ENCODE data around the gene IL1F10. TPM values are rescaled to one million over a fixed set of nuclear protein-coding genes. Genes with fewer than 3 reads are reported as not detected.

Gene IL1F10
- total RNA-seq, 1 experiment from 2014 or later, result not detected

GRCh38 chr2:113078350-113078839 lies 10.6 kb downstream of the IL1F10 start:
- no peak overlapping the region for H3K18ac ChIP-seq (ENCODE audit: insufficient read length, low read depth, low read length)
- H3K56ac ChIP-seq (ENCODE audit: insufficient read length, low read depth, low read length), result no peak overlapping the region
- peaks cover 5 to 6% of the 10 kb centered on the region in 2 experiments for H3K4me1 Mint-ChIP-seq
- TF ChIP-seq CTCF (conservative IDR thresholded peaks at IDR 0.05), result no peak
- H3K9me3 Mint-ChIP-seq, result peaks cover 0 to 3% of the 10 kb centered on the region in 2 experiments; a peak in 1 of 5 replicates
- no peak overlapping the region for H2BK20ac ChIP-seq (ENCODE audit: low read depth, low read length, poor library complexity, severe bottlenecking)
- H3K14ac ChIP-seq (ENCODE audit: insufficient read depth, low read length), result no peak overlapping the region
- no peaks in the 10 kb centered on the region for H3K79me1 ChIP-seq (ENCODE audit: insufficient read depth, low read depth, low read length, poor library complexity, severe bottlenecking)
- no peak overlapping the region for H3K4me3 Mint-ChIP-seq
- no CpG with 5 or more reads among the region's 6 CpGs for WGBS (ENCODE audit: extremely low coverage, insufficient read length, low lambda C conversion rate)
- H3K36me3 Mint-ChIP-seq (ENCODE audit: insufficient read depth in 1 of 3, low read depth in 3 of 3), result no peaks in the 10 kb centered on the region
- no peak overlapping the region for H3K23ac ChIP-seq (ENCODE audit: insufficient read length, low read depth, low read length)
- no peak overlapping the region for H2AFZ ChIP-seq (ENCODE audit: low read length)
- H3K27me3 ChIP-seq (ENCODE audit: insufficient read depth, low read length), result no peaks in the 10 kb centered on the region
- H3K27ac Mint-ChIP-seq, result no peak overlapping the region
- H3K4me1 ChIP-seq (ENCODE audit: insufficient read depth, low read length), result no peaks in the 10 kb centered on the region
- H2BK5ac ChIP-seq (ENCODE audit: insufficient read length, low read length), result no peak overlapping the region
- H3K23me2 ChIP-seq (ENCODE audit: insufficient read length, low read depth, low read length, poor library complexity, severe bottlenecking), result no peaks in the 10 kb centered on the region
- H3K27me3 Mint-ChIP-seq (ENCODE audit: low read depth), result peaks cover 47% of the 10 kb centered on the region
- DNase-seq, result no peak
- no peak overlapping the region for H2AK5ac ChIP-seq (ENCODE audit: insufficient read length, low read length)
- H3K79me2 ChIP-seq (ENCODE audit: insufficient read depth, low read length), result no peaks in the 10 kb centered on the region
- no peak overlapping the region for H3K27ac ChIP-seq (ENCODE audit: insufficient read length, low read depth, low read length)
- H4K20me1 ChIP-seq (ENCODE audit: control insufficient read depth, insufficient read depth, insufficient read length), result no peaks in the 10 kb centered on the region
- H2BK12ac ChIP-seq (ENCODE audit: insufficient read length, low read depth, low read length), result no peak overlapping the region
- H4K8ac ChIP-seq (replicated peaks; ENCODE audit: insufficient read length, low read depth, low read length), result no peak overlapping the region
- no peak overlapping the region for H3T11ph ChIP-seq (ENCODE audit: low read length)
- no peak overlapping the region for H3K4me2 ChIP-seq (ENCODE audit: insufficient read depth, insufficient read length, low read length)
- no peak overlapping the region for H3K4ac ChIP-seq (ENCODE audit: low read depth, low read length)
- H2BK120ac ChIP-seq (ENCODE audit: low read depth, low read length, poor library complexity, severe bottlenecking), result no peak overlapping the region
- H3K9ac ChIP-seq (ENCODE audit: extremely low read depth, insufficient read length, low read length), result no peak overlapping the region
- H4K5ac ChIP-seq (ENCODE audit: insufficient read length, low read depth, low read length), result no peak overlapping the region
- H2BK15ac ChIP-seq (ENCODE audit: low read depth, low read length), result no peak overlapping the region
- H4K91ac ChIP-seq (ENCODE audit: insufficient read length, low read depth, low read length), result no peak overlapping the region
- no peaks in the 10 kb centered on the region for H3K9me3 ChIP-seq (ENCODE audit: control insufficient read depth, low read depth, low read length)
